OCI-LY7 (cell line): ENCODE results near the gene LSAMP. TPM values are rescaled to one million over a fixed set of nuclear protein-coding genes. Genes with fewer than 3 reads are reported as not detected.

Experiments
- BruUV-seq: library from RNA; stranded (reverse); fragments of 400-500 nt; replicated peaks from 2 replicates; lab custom pipeline; 2021; lab: Mats Ljungman, UMichigan
- CTCF ChIA-PET: fragments of 300-600 bp; sonication (Branson Sonifier 250); formaldehyde crosslinking; loops from one replicate; lab custom pipeline; 2022; ENCODE audit warnings: antibody characterized with exemption; ENCODE audit not compliant: unreplicated experiment; lab: Charles Lee
- POLR2A ChIA-PET: fragments of 300-600 bp; sonication (Branson Sonifier 250); formaldehyde crosslinking; loops from one replicate; lab custom pipeline; 2022; ENCODE audit warnings: antibody characterized with exemption; lab: Charles Lee
- DNase-seq: peaks from one replicate; pipeline ENCODE4 v3.0.0-alpha.2; 2015; ENCODE audit warnings: low spot score
- H2AFZ ChIP-seq: fragments of 200-600 bp; sonication (generic), shearing (Covaris generic); 2 replicates; pipeline ENCODE4 v1.6.1; 2014; ENCODE audit warnings: mild to moderate bottlenecking, antibody characterized with exemption, low read length, moderate library complexity
- H3K27ac ChIP-seq: fragments of 200-600 bp; sonication (generic); 2 replicates; pipeline ENCODE4 v1.5.1; 2014; ENCODE audit warnings: mixed run types, low read depth, mild to moderate bottlenecking, moderate library complexity, low read length, inconsistent platforms; ENCODE audit not compliant: poor library complexity, severe bottlenecking
- H3K36me3 ChIP-seq: fragments of 200-600 bp; sonication (generic); 2 replicates; pipeline ENCODE4 v1.6.1; 2014; ENCODE audit warnings: mild to moderate bottlenecking, antibody characterized with exemption, low read length, moderate library complexity, mixed read lengths; ENCODE audit not compliant: insufficient read depth
- H3K4me1 ChIP-seq: fragments of 200-600 bp; sonication (generic); 2 replicates; pipeline ENCODE4 v1.5.1; 2014; ENCODE audit warnings: mild to moderate bottlenecking, low read length; ENCODE audit not compliant: insufficient read depth, poor library complexity, severe bottlenecking
- H3K4me2 ChIP-seq: fragments of 200-600 bp; sonication (generic); 2 replicates; pipeline ENCODE4 v1.6.1; 2014; ENCODE audit warnings: mild to moderate bottlenecking, low read length
- H3K4me3 ChIP-seq: fragments of 200-600 bp; sonication (generic); 2 replicates; pipeline ENCODE4 v1.5.1; 2014; ENCODE audit warnings: mild to moderate bottlenecking, low read depth, low read length; ENCODE audit not compliant: poor library complexity, severe bottlenecking
- H3K79me2 ChIP-seq: fragments of 200-600 bp; sonication (generic); 2 replicates; pipeline ENCODE4 v1.6.1; 2016; ENCODE audit warnings: low read depth, mild to moderate bottlenecking, low read length, moderate library complexity, mixed read lengths; ENCODE audit not compliant: insufficient read depth
- H3K9me2 ChIP-seq: fragments of 200-600 bp; sonication (generic); 2 replicates; pipeline ENCODE4 v1.6.1; 2016; ENCODE audit warnings: mild to moderate bottlenecking, low read length, mixed read lengths; ENCODE audit not compliant: insufficient read depth
- H3K9me3 ChIP-seq: fragments of 200-600 bp; sonication (generic); 2 replicates; pipeline ENCODE4 v1.6.1; 2014; ENCODE audit warnings: mild to moderate bottlenecking, mixed run types, low read length, mixed read lengths
- H4K20me1 ChIP-seq: fragments of 200-600 bp; sonication (generic); 2 replicates; pipeline ENCODE4 v1.6.1; 2014; ENCODE audit warnings: mild to moderate bottlenecking, antibody characterized with exemption, low read length, moderate library complexity, mixed read lengths; ENCODE audit not compliant: insufficient read depth
- EZH2phosphoT487 ChIP-seq: fragments of 200-600 bp; sonication (generic); IDR thresholded peaks from 2 replicates; pipeline ENCODE4 v1.6.1; 2018; ENCODE audit warnings: low read depth, borderline replicate concordance, mild to moderate bottlenecking, mixed run types, antibody characterized with exemption, low read length, moderate library complexity, mixed read lengths
- intact Hi-C: fragments of 100-400 bp; cut with micrococcal nuclease; formaldehyde crosslinking; loops from one replicate; pipeline ENCODE4 v1.10.0; 2022; ENCODE audit not compliant: unreplicated experiment
- total RNA-seq, 2 experiments: library from RNA; depleted of rRNA in 1 of 2; stranded (reverse); fragments of >200 nt in 1 of 2; shearing (Covaris generic) in 1 of 2; gene quantifications; 2 replicates each; pipeline ENCODE4 v1.2.3, GENCODE V29; 2014 to 2022
- TF ChIP-seq, protein P1 (sequence below): fragments of 200-600 bp; sonication (generic); conservative IDR thresholded peaks from 2 replicates; pipeline ENCODE4 v1.5.1; 2014; ENCODE audit warnings: mild to moderate bottlenecking, antibody characterized with exemption, low read length, moderate library complexity, mixed read lengths

The LSAMP gene
- total RNA-seq, 2 experiments from 2014 or later, result 1.4 TPM; not detected in 1

DNA sequence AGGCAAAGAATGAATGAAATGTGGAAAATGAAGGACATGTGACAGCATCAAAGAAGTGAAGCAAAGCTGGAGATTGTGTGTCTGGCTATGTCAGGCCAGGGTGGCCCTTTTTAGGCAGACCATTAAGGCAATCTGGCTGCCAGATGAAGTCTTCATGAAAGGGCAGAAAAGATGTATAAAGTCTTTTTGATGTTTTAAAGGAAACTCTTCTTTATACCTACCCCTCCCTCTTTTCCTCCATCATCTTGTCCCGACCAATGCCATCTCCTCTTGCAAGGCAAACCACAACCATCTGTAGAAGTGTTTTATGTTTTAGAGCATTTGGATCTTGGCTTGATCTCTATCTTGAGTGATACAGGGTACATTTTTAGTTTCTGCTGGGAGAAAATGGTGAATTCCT lies 259.2 kb downstream of the LSAMP start:
- TF ChIP-seq EZH2phosphoT487, result no peak
- TF ChIP-seq, protein P1, sequence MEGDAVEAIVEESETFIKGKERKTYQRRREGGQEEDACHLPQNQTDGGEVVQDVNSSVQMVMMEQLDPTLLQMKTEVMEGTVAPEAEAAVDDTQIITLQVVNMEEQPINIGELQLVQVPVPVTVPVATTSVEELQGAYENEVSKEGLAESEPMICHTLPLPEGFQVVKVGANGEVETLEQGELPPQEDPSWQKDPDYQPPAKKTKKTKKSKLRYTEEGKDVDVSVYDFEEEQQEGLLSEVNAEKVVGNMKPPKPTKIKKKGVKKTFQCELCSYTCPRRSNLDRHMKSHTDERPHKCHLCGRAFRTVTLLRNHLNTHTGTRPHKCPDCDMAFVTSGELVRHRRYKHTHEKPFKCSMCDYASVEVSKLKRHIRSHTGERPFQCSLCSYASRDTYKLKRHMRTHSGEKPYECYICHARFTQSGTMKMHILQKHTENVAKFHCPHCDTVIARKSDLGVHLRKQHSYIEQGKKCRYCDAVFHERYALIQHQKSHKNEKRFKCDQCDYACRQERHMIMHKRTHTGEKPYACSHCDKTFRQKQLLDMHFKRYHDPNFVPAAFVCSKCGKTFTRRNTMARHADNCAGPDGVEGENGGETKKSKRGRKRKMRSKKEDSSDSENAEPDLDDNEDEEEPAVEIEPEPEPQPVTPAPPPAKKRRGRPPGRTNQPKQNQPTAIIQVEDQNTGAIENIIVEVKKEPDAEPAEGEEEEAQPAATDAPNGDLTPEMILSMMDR, result no peak
- Histone ChIP-seq H3K4me1 (no peaks in the 10 kb centered on the region), H3K4me2 (no peak overlapping the region), H2AFZ (no peak overlapping the region), H3K36me3 (no peaks in the 10 kb centered on the region), H3K4me3 (no peak overlapping the region), H3K9me3 (no peaks in the 10 kb centered on the region), H4K20me1 (no peaks in the 10 kb centered on the region), H3K27ac (no peak overlapping the region), H3K9me2 (no peaks in the 10 kb centered on the region), H3K79me2 (no peaks in the 10 kb centered on the region)
- BruUV-seq, result no TSS peak
- intact Hi-C loops, result no loop called here
- ChIA-PET POLR2A (interaction anchor here (1.2 kb wide), 1 partner anchor 11 kb away, joined by 3 read pairs; no protein-coding TSS in a partner anchor), CTCF (no interaction called here)
- DNase-seq, result no peak

DNA sequence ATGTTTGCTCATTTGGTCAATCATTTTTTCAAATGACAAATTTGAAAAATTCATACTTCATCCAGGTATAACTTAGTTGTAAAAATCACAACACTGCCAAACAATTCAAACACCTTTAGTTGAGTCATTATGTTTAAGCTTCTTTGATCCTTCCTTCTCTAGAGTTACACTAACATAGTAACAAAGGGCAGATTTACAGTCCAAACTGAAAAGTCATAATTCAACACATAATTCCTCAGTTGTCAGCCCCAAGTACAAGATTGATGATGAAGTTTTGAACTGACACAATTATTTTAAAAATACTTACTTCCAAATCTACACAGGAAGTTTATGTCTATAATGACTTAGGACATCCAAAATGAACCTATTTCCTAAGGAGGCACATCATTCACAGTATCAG lies 264.1 kb downstream of the LSAMP start:
- intact Hi-C loops, result no loop called here
- CTCF ChIA-PET, result no interaction called here
- Histone ChIP-seq H3K4me1 (peaks cover 10% of the 10 kb centered on the region), H3K79me2 (no peaks in the 10 kb centered on the region), H3K36me3 (no peaks in the 10 kb centered on the region), H3K4me2 (no peak overlapping the region), H3K4me3 (no peak overlapping the region), H4K20me1 (no peaks in the 10 kb centered on the region), H3K27ac (no peak overlapping the region), H2AFZ (no peak overlapping the region), H3K9me3 (no peaks in the 10 kb centered on the region), H3K9me2 (no peaks in the 10 kb centered on the region)
- no TSS peak for BruUV-seq
- POLR2A ChIA-PET, result no interaction called here
- DNase-seq, result no peak
- TF ChIP-seq, protein P1, result no peak
- TF ChIP-seq EZH2phosphoT487, result no peak

DNA sequence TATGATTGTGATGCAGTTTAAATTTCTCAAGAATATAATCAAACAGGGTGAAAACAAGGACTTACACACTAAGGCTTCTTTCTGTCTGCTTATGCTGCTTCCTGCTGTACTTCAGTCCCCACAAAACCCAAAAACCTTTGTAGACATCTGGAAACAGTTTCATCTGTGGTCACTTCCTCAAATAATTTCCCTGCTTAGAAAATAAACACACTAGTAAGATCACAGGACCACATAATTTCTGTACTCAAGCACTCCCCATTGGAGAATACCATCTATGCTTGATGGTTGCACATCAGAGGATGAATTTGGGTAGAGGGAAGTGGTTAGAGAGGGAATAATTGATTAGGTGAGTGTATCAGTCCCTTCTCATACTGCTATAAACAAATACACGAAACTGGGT lies 266.2 kb downstream of the LSAMP start:
- CTCF ChIA-PET, result no interaction called here
- POLR2A ChIA-PET, result no interaction called here
- H3K4me2 ChIP-seq, result peak overlapping the region; percentile 22; the same call in 1 of the 2 replicates
- peak; percentile 46 for DNase-seq
- BruUV-seq, result no TSS peak
- H3K36me3 ChIP-seq, result no peaks in the 10 kb centered on the region
- TF ChIP-seq, protein P1, result no peak
- no peak for TF ChIP-seq EZH2phosphoT487
- H3K79me2 ChIP-seq, result no peaks in the 10 kb centered on the region
- peaks cover 10% of the 10 kb centered on the region for H3K4me1 ChIP-seq
- peak overlapping the region; percentile 57 for H3K27ac ChIP-seq
- peak overlapping the region; percentile 51; the same call in 1 of the 2 replicates for H2AFZ ChIP-seq
- intact Hi-C loops, result no loop called here
- no peaks in the 10 kb centered on the region; the same call in 1 of the 2 replicates for H3K9me2 ChIP-seq
- peak overlapping the region; percentile 12 for H3K4me3 ChIP-seq
- H4K20me1 ChIP-seq, result no peaks in the 10 kb centered on the region
- no peaks in the 10 kb centered on the region for H3K9me3 ChIP-seq
